Pancreas (tissue), 10 donors: Measurements from ENCODE around the gene SLC22A17. TPM values are rescaled to one million over a fixed set of nuclear protein-coding genes. Genes with fewer than 3 reads are reported as not detected.
A peak's percentile ranks its signal among the peaks of the same experiment; 100 is the strongest.

Experiments
- ATAC-seq, 4 donors: fragments of 200-7000 bp; cut with Tn5 transposase; one replicate each; pipeline versions ENCODE4 v1.8.0 to v1.9.1; 2020; ENCODE audit warnings: mild to moderate bottlenecking in 4 of 4, moderate library complexity in 4 of 4
- DNase-seq, 6 donors: peaks; one replicate each; pipeline ENCODE4 v3.0.0-alpha.2; 2020
- FAIRE-seq: peaks from 2 replicates; lab custom pipeline; 2012; peaks lifted over from hg19 to GRCh38; lab: Jason Lieb, UNC
- H3K27ac ChIP-seq, 4 donors: fragments of 200-600 bp; sonication (generic); 1 replicate in 3 of 4; 2 replicates in 1 of 4; pipeline versions ENCODE4 v1.5.0 to v1.8.0; 2020
- H3K27me3 ChIP-seq, 4 donors: fragments of 200-600 bp; one replicate each; pipeline ENCODE4 v1.8.0; 2021
- H3K36me3 ChIP-seq, 3 donors: fragments of 200-600 bp; sonication (generic) in 1 of 3; one replicate each; pipeline versions ENCODE4 v1.5.0 to v1.8.0; 2020 to 2021
- H3K4me1 ChIP-seq, 3 donors: fragments of 200-600 bp; one replicate each; pipeline ENCODE4 v1.8.0; 2021
- H3K4me3 ChIP-seq, 4 donors: fragments of 200-600 bp; sonication (generic) in 2 of 4; one replicate each; pipeline versions ENCODE4 v1.5.0 to v1.8.0; 2020 to 2021
- H3K9me3 ChIP-seq, 4 donors: fragments of 200-600 bp; one replicate each; pipeline ENCODE4 v1.8.0; 2021
- CTCF ChIP-seq, 4 donors: fragments of 200-600 bp; sonication (generic) in 3 of 4; IDR thresholded peaks; one replicate each; pipeline versions ENCODE4 v1.5.0 to v1.8.0; 2021; ENCODE audit warnings: antibody characterized with exemption in 4 of 4
- WGBS, 2 donors: extraction: QIAGEN DNeasy Blood & Tissue Kit; methylation state at CpG; one replicate each; pipeline ENCODE4 v1.1.7; 2013; 5-methylcytosine and 5-hydroxymethylcytosine counted together
- intact Hi-C, 3 donors: fragments of 100-400 bp; cut with DNase I; formaldehyde crosslinking; loops; one replicate each; pipeline versions ENCODE4 v1.11.1 to v1.14.2; 2022
- polyA plus RNA-seq, 2 donors: library from polyadenylated mRNA; stranded (reverse); fragments of 200-250 nt; gene quantifications; one replicate each; pipeline ENCODE4 v1.2.3, GENCODE V29; 2013
- total RNA-seq, 6 donors: library from RNA; stranded (reverse); fragmentation: NEBNext Ultra II Directional in 4 of 6; extraction: Animal tissue kit (Norgen Biotek cat#: 25700) in 4 of 6; gene quantifications; one replicate each; pipeline versions ENCODE4 v1.2.1 to v1.2.4, GENCODE V29; 2021 to 2023
- donor health status: healthy with polysubstance abuse.
- donor health status: DM: no; HTN: no; CAD: no; lungs with moderate emphysema.
- donor health status: DM: no; HTN: no; CAD: no.
- donor health status: control.
- donor health status: control.
- donor health status: Bipolar disorder and iron deficiency.
- donor health status: DM: yes; HTN: yes; CAD: no.
- donor health status: DM: no; HTN: no; CAD: no.
- donor health status: DM: no; HTN: no; CAD: no.
- donor health status: DM: yes; HTN: yes; CAD: no.

Gene SLC22A17
- total and polyA plus RNA-seq, 8 donors, result 6.4 to 90.7 (median 14.8) TPM

DNA sequence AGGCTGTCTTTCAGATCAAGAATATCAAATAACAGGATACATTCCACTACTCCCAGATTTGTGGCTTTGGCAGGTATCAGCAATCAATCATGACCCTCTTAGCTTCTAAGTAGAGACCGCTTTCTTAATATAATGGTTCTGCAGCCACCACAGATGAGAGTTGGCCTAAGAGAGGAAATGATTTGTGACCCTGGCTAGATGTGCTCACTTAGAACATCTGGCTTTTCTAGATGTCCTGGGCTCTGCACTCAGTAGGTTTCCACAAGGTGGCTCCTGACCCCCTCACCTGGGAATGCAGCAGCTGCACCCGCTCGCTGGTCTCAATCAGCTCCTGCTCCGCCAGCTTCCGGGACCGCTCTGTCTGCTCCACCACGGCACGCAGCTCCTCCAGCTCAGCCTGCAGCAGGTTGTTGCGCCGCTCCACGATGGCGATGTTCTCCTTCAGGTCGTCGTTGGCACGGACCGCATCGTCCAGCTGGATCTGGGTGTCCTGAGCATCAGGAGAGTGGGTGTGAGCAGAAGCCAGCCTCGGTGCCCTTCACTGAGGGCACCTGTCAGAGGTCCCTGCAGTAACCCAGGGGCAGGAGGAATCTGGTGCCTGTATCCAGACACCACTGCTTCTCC is 33.1 kb upstream of the SLC22A17 start:
- peaks cover 0 to 4% (median 0%) of the 10 kb centered on the region in 3 donors for H3K4me1 ChIP-seq

DNA sequence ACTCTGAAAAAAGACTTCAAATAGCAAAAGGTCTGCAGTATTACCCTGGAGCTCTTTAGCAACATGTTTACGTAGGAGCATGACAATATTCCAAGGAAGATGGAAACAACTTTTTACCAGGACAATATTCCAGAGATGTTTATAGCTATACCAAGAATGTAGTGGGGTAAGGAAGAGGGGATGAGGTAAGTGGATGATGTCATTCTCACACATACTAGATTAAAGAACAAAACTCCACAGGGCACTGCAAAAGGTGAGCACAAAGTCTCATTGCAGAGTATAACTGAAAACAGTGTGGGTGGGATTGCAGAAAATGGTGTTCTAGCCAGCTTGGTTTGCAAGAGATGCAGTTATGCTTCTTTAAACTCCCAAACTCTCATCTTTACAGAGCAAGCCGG is 32.6 kb upstream of the SLC22A17 start:
- DNase-seq, result no peak
- no peak for TF ChIP-seq CTCF (IDR thresholded peaks at IDR 0.05)
- H3K36me3 ChIP-seq, result no peaks in the 10 kb centered on the region
- intact Hi-C loops, result no loop called here
- no peaks in the 10 kb centered on the region for H3K9me3 ChIP-seq
- WGBS, 2 donors, result 65 to 73% methylated on average over 2 of the region's 2 CpGs
- no peak overlapping the region for H3K4me3 ChIP-seq
- no peaks in the 10 kb centered on the region for H3K27me3 ChIP-seq
- no peak for ATAC-seq
- peaks cover 0 to 4% (median 0%) of the 10 kb centered on the region in 3 donors for H3K4me1 ChIP-seq
- H3K27ac ChIP-seq, result no peak overlapping the region
- no peak for FAIRE-seq

More for the DNA sequence above, 33.1 kb upstream of the SLC22A17 start:
- 25 to 31% methylated on average over 18 of the region's 18 CpGs for WGBS, 2 donors
- ATAC-seq (peak; percentile 91 to 99 (median 96)), FAIRE-seq (no peak), DNase-seq (peak; percentile 71 to 87 (median 82))
- intact Hi-C loops, result no loop called here
- peak overlapping the region in 2 of 4 donors; percentile 20 to 33 for H3K4me3 ChIP-seq
- no peaks in the 10 kb centered on the region for H3K27me3 ChIP-seq
- no peak overlapping the region for H3K27ac ChIP-seq
- H3K36me3 ChIP-seq, result no peaks in the 10 kb centered on the region
- no peak for TF ChIP-seq CTCF (IDR thresholded peaks at IDR 0.05)
- H3K9me3 ChIP-seq, result no peaks in the 10 kb centered on the region

GRCh38 chr14:23384364-23385080 is 31.8 kb upstream of the SLC22A17 start:
- Histone ChIP-seq H3K36me3 (no peaks in the 10 kb centered on the region), H3K27me3 (no peaks in the 10 kb centered on the region), H3K27ac (no peak overlapping the region), H3K4me3 (no peak overlapping the region), H3K9me3 (no peaks in the 10 kb centered on the region), H3K4me1 (peaks cover 0 to 7% (median 0%) of the 10 kb centered on the region in 3 donors)
- intact Hi-C loops, result loop anchor here in 1 of 3 donors (5.0 kb wide), 1 partner anchor 117 kb away; no protein-coding TSS in a partner anchor
- no peak for TF ChIP-seq CTCF (IDR thresholded peaks at IDR 0.05)
- 90 to 91% methylated on average over 29 of the region's 29 CpGs for WGBS, 2 donors
- FAIRE-seq, result no peak
- ATAC-seq, result no peak
- peak in 1 of 6 donors; percentile 51 for DNase-seq

GRCh38 chr14:23382731-23383440 is 30.2 kb upstream of the SLC22A17 start:
- WGBS, 2 donors, result 71 to 78% methylated on average over 10 of the region's 10 CpGs
- Histone ChIP-seq H3K4me3 (no peak overlapping the region), H3K27ac (no peak overlapping the region), H3K9me3 (no peaks in the 10 kb centered on the region), H3K4me1 (peaks cover 0 to 7% (median 0%) of the 10 kb centered on the region in 3 donors), H3K27me3 (no peaks in the 10 kb centered on the region), H3K36me3 (no peaks in the 10 kb centered on the region)
- no peak for FAIRE-seq
- no peak for TF ChIP-seq CTCF (IDR thresholded peaks at IDR 0.05)
- no peak for ATAC-seq
- DNase-seq, result no peak
- intact Hi-C loops, result loop anchor here in 1 of 3 donors (5.0 kb wide), 1 partner anchor 116 kb away; no protein-coding TSS in a partner anchor
